Nephron progenitor cell (in vitro differentiated cells): ENCODE measurements around the gene FRMD4B.
"Not testable (repeated sequence)": the region's sequence is repeated elsewhere in the genome, so short reads cannot be mapped to it uniquely, and the experiment has no call there.

Source experiments
- DNase-seq: peaks from one replicate; pipeline ENCODE4 v3.0.0; 2021
- H3K27ac Mint-ChIP-seq: 2 replicates; pipeline ENCODE4 v1.8.0; 2021; ENCODE audit warnings: mild to moderate bottlenecking, moderate library complexity, mixed read lengths
- H3K27me3 Mint-ChIP-seq: 2 replicates; pipeline ENCODE4 v1.8.0; 2021; ENCODE audit warnings: mild to moderate bottlenecking, low read depth, mixed read lengths; ENCODE audit not compliant: poor library complexity
- H3K36me3 Mint-ChIP-seq: 2 replicates; pipeline ENCODE4 v1.8.0; 2021; ENCODE audit warnings: low read depth, mixed read lengths
- H3K4me1 Mint-ChIP-seq: 2 replicates; pipeline ENCODE4 v1.8.0; 2021; ENCODE audit warnings: mixed read lengths
- H3K4me3 Mint-ChIP-seq: 2 replicates; pipeline ENCODE4 v1.8.0; 2021; ENCODE audit warnings: mild to moderate bottlenecking, moderate library complexity, mixed read lengths
- H3K9me3 Mint-ChIP-seq: 2 replicates; pipeline ENCODE4 v1.8.0; 2021; ENCODE audit warnings: mild to moderate bottlenecking, moderate library complexity, mixed read lengths
- TF ChIP-seq, protein P1 (sequence below): fragments of 200-600 bp; sonication (generic); IDR thresholded peaks from 2 replicates; pipeline ENCODE4 v1.5.0; 2021; ENCODE audit warnings: antibody characterized with exemption

Gene FRMD4B

DNA sequence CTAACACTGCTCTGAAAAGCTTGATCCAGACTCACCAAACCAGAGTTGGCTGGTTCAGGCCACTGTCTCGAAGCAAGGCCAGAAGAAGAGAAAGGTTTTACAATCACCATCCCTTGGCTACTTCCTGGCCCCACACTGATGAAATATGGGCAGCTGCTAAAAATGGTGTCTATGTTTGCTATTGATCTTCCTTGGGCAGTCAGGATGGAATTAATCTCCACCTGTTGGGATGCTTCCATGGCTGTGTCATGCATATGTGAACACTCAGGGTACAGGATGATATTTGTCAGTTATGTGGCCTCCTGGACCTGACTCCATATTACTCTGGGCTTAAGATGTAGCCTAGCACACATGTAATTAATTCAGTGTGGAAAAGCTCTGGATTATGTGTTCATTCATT is 61.9 kb downstream of the FRMD4B start:
- Mint-ChIP-seq H3K27me3 (peaks cover 2% of the 10 kb centered on the region), H3K4me1 (peaks cover 21% of the 10 kb centered on the region), H3K27ac (no peak overlapping the region), H3K36me3 (no peaks in the 10 kb centered on the region), H3K9me3 (no peaks in the 10 kb centered on the region), H3K4me3 (no peak overlapping the region)
- no peak for DNase-seq
- TF ChIP-seq, protein P1, sequence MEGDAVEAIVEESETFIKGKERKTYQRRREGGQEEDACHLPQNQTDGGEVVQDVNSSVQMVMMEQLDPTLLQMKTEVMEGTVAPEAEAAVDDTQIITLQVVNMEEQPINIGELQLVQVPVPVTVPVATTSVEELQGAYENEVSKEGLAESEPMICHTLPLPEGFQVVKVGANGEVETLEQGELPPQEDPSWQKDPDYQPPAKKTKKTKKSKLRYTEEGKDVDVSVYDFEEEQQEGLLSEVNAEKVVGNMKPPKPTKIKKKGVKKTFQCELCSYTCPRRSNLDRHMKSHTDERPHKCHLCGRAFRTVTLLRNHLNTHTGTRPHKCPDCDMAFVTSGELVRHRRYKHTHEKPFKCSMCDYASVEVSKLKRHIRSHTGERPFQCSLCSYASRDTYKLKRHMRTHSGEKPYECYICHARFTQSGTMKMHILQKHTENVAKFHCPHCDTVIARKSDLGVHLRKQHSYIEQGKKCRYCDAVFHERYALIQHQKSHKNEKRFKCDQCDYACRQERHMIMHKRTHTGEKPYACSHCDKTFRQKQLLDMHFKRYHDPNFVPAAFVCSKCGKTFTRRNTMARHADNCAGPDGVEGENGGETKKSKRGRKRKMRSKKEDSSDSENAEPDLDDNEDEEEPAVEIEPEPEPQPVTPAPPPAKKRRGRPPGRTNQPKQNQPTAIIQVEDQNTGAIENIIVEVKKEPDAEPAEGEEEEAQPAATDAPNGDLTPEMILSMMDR, result no peak

DNA sequence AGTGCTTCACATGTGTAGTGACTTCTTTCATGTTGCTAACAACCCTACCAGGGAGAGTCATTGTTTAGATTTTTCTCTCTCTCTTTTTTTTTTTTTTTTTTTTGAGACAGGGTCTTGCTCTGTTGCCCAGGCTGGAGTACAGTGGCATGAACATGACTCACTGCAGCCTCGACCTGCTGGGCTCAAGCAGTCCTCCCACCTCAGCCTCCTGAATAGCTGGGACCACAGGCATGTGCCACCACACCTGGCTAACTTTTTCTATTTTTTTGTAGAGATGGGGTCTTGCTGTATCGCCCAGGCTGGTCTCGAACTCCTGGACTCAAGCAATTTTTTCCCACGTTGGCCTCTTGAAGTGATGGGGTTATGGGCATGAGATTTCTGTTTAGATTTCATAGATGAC is 63.4 kb downstream of the FRMD4B start:
- not testable (repeated sequence) for H3K27ac Mint-ChIP-seq, H3K27me3 Mint-ChIP-seq, H3K9me3 Mint-ChIP-seq, H3K4me3 Mint-ChIP-seq, H3K36me3 Mint-ChIP-seq, DNase-seq
- peaks cover 25% of the 10 kb centered on the region for H3K4me1 Mint-ChIP-seq

DNA sequence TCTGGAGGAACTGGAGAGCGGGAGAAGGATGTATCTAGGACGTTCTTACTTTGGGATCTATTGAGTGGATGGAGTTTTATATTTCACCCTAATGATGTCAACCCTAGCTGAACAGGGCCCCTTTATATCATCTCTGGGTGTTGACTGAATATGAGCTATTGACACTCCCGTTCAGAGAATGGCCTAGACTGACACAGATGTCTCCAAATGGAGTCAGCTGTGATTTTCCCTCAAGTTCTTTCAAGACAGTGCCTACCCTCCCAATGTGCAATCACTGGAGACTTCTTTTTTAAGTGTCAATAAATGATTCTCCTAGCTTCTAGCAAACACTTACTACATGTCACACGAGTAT is 63.8 kb downstream of the FRMD4B start:
- no peaks in the 10 kb centered on the region for H3K36me3 Mint-ChIP-seq
- DNase-seq, result no peak
- H3K9me3 Mint-ChIP-seq, result no peaks in the 10 kb centered on the region
- TF ChIP-seq, protein P1, result no peak
- H3K4me3 Mint-ChIP-seq, result no peak overlapping the region
- peaks cover 25% of the 10 kb centered on the region for H3K4me1 Mint-ChIP-seq
- peaks cover 5% of the 10 kb centered on the region for H3K27me3 Mint-ChIP-seq
- no peak overlapping the region for H3K27ac Mint-ChIP-seq

DNA sequence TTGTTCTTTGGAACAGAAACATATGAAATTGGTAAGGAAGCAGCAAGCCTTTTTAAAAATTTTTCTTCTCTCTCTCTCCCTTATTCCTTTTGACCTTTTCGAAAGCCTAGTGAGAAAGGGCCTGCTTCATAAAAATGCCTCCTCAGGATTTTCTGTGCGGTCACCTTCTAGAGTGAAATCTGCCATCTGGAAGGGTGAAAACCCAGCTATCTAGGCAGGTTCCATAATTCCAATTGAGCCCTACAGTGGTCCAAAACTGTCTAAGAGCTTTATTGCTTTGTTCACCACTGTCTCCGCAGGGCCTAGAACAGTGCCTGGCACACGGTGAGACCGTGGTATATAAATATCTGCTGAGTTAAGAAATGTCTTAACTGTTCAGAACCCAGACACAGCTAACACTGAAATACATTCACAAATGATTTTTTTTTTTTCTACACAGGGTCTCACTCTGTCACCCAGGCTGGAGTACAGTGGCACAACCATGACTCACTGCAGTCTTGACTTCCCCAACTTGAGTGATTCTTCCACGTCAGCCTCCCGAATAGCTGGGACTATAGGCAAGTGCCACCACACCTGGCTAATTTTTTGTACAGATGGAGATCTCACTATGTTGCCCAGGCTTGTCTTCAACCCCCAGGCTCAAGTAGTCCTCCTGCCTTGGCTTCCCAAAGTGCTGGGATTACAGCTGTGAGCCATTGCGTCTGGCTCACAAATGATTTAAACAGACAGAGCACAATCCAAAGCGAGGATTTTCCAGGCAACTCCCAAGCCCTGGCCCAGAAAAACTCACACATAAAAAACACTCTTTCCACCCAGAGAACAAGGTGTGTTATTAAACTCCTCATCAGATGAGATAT is 64.4 kb downstream of the FRMD4B start:
- no peak for DNase-seq
- no peaks in the 10 kb centered on the region for H3K36me3 Mint-ChIP-seq
- H3K27me3 Mint-ChIP-seq, result peaks cover 6% of the 10 kb centered on the region
- no peak overlapping the region for H3K4me3 Mint-ChIP-seq
- no peak overlapping the region for H3K27ac Mint-ChIP-seq
- peaks cover 25% of the 10 kb centered on the region for H3K4me1 Mint-ChIP-seq
- TF ChIP-seq, protein P1, result no peak
- no peaks in the 10 kb centered on the region for H3K9me3 Mint-ChIP-seq

DNA sequence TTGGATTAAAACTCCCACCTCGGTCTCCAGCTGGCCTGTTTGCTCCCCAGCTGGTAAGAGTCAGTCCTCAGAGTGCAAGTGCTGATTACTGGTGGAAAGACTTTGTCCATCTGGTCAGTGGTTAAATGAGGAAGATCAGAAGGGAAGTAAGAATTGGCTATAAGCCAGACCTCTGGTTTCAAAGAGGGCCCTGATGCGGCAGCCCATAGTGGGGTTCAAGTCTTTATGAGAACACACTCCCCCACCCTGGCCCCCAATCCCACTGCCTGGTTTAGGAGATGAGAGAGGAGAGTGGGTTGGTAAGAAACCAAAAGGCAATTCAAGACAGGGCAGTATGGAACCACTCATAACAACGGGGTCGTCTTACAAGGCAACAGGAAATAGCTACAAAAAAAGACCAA is 65.0 kb downstream of the FRMD4B start:
- H3K27ac Mint-ChIP-seq, result peak overlapping the region; percentile 82
- H3K4me1 Mint-ChIP-seq, result peaks cover 25% of the 10 kb centered on the region
- H3K36me3 Mint-ChIP-seq, result no peaks in the 10 kb centered on the region
- no peak overlapping the region for H3K4me3 Mint-ChIP-seq
- H3K9me3 Mint-ChIP-seq, result no peaks in the 10 kb centered on the region
- DNase-seq, result no peak
- H3K27me3 Mint-ChIP-seq, result peaks cover 6% of the 10 kb centered on the region
- TF ChIP-seq, protein P1, result no peak

DNA sequence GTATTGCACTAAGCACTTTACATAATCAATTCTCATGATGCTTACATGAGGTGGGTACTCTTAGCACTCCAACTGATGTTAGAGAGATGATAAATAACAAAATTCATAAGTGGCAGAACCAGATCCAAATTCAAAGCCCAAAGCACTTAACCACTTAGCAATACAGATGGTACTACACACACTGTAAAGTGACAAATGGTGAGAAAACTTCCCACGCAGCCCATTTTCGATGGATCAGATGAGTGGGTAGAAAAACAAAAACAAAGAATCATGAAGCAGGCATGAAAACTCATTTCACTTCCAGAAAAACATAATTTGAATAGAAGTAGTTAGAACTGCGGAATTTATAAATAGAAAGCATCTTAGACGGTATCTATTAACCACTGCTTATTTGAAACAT is 66.2 kb downstream of the FRMD4B start:
- H3K27ac Mint-ChIP-seq, result no peak overlapping the region
- H3K9me3 Mint-ChIP-seq, result no peaks in the 10 kb centered on the region
- TF ChIP-seq, protein P1, result no peak
- H3K36me3 Mint-ChIP-seq, result no peaks in the 10 kb centered on the region
- no peak for DNase-seq
- H3K27me3 Mint-ChIP-seq, result peaks cover 4% of the 10 kb centered on the region
- H3K4me3 Mint-ChIP-seq, result no peak overlapping the region
- H3K4me1 Mint-ChIP-seq, result peaks cover 24% of the 10 kb centered on the region
